ENCODE data around the gene FNDC3B.

- no peak for TF ChIP-seq EZH2 (IDR thresholded peaks at IDR 0.05; ENCODE audit: low read length, unreplicated experiment)
- no peak for TF ChIP-seq CTCF (conservative IDR thresholded peaks at IDR 0.05; ENCODE audit: low read depth, low read length)
Measured at GRCh38 chr3:172221547-172221946, 182.2 kb downstream of the FNDC3B start.
